Daoy (cell line): ENCODE measurements around the gene EPAS1. TPM values are rescaled to one million over a fixed set of nuclear protein-coding genes. Genes with fewer than 3 reads are reported as not detected.
A peak's percentile ranks its signal among the peaks of the same experiment; 100 is the strongest.

ENCODE experiments used
- DNase-seq: peaks from one replicate; pipeline ENCODE4 v3.0.0-alpha.2; 2015; ENCODE audit warnings: low read depth
- total RNA-seq: library from RNA; depleted of rRNA; stranded (reverse); fragments of >200 nt; shearing (Covaris generic); gene quantifications from 2 replicates; pipeline ENCODE4 v1.2.3, GENCODE V29; 2014

Gene EPAS1
- total RNA-seq, 1 experiment from 2014 or later, result 2.4 TPM

- no peak for DNase-seq
Observed at GRCh38 chr2:46300406-46300832, 3.2 kb downstream of the EPAS1 start.

GRCh38 chr2:46302005-46302695, 4.9 kb downstream of the EPAS1 start:
- DNase-seq, result no peak

- DNase-seq, result no peak
Observed at GRCh38 chr2:46303233-46303632, 6.0 kb downstream of the EPAS1 start.

- DNase-seq, result no peak
Observed at GRCh38 chr2:46303822-46304221, 6.6 kb downstream of the EPAS1 start.

GRCh38 chr2:46304635-46305034, 7.4 kb downstream of the EPAS1 start:
- DNase-seq, result no peak

- no peak for DNase-seq
Observed at GRCh38 chr2:46305187-46305586, 8.0 kb downstream of the EPAS1 start.

GRCh38 chr2:46305767-46306166, 8.6 kb downstream of the EPAS1 start:
- DNase-seq, result no peak

- peak; percentile 53 for DNase-seq
Observed at GRCh38 chr2:46306330-46306751, 9.1 kb downstream of the EPAS1 start.

GRCh38 chr2:46306988-46307655, 9.9 kb downstream of the EPAS1 start:
- no peak for DNase-seq

GRCh38 chr2:46308081-46308480, 10.9 kb downstream of the EPAS1 start:
- DNase-seq, result no peak

- DNase-seq, result no peak
Observed at GRCh38 chr2:46308629-46309028, 11.4 kb downstream of the EPAS1 start.

GRCh38 chr2:46309052-46309953, 12.1 kb downstream of the EPAS1 start:
- DNase-seq, result no peak

GRCh38 chr2:46310446-46310845, 13.2 kb downstream of the EPAS1 start:
- DNase-seq, result no peak

GRCh38 chr2:46311651-46312223, 14.5 kb downstream of the EPAS1 start:
- no peak for DNase-seq

GRCh38 chr2:46313063-46313462, 15.9 kb downstream of the EPAS1 start:
- DNase-seq, result no peak

GRCh38 chr2:46314065-46314835, 17.0 kb downstream of the EPAS1 start:
- no peak for DNase-seq

- peak; percentile 95 for DNase-seq
Observed at GRCh38 chr2:46315103-46315890, 18.1 kb downstream of the EPAS1 start.

GRCh38 chr2:46317094-46317486, 19.9 kb downstream of the EPAS1 start:
- DNase-seq, result no peak

- DNase-seq, result no peak
Observed at GRCh38 chr2:46318579-46319460, 21.6 kb downstream of the EPAS1 start.
